Neural cell (in vitro differentiated cells): ENCODE measurements around the gene USP6NL. TPM values are rescaled to one million over a fixed set of nuclear protein-coding genes. Genes with fewer than 3 reads are reported as not detected.

Source experiments
- H2AFZ ChIP-seq: fragments of 200-600, 300-800 bp; sonication (generic), shearing (Covaris generic); 2 replicates; pipeline ENCODE4 v1.6.0; 2014; ENCODE audit warnings: low read depth, mild to moderate bottlenecking, antibody characterized with exemption, low read length, moderate library complexity
- H3F3A ChIP-seq: fragments of 200-600 bp; shearing (Covaris generic); 2 replicates; pipeline ENCODE4 v1.6.1; 2016; ENCODE audit warnings: mild to moderate bottlenecking, moderate library complexity, mixed read lengths, antibody characterized with exemption, low read length; ENCODE audit not compliant: insufficient read depth, poor library complexity, severe bottlenecking
- H3K27ac ChIP-seq: fragments of 200-600, 300-800 bp; sonication (generic), shearing (Covaris generic); 2 replicates; pipeline ENCODE4 v1.5.1; 2014; ENCODE audit warnings: mild to moderate bottlenecking, low read length, moderate library complexity
- H3K27me3 ChIP-seq: fragments of 300-800, 200-600 bp; sonication (generic), shearing (Covaris generic); 2 replicates; pipeline ENCODE4 v1.6.0; 2014; ENCODE audit warnings: mild to moderate bottlenecking, low read depth, low read length, moderate library complexity; ENCODE audit not compliant: insufficient read depth
- H3K36me3 ChIP-seq: fragments of 300-800, 200-600 bp; sonication (generic), shearing (Covaris generic); 2 replicates; pipeline ENCODE4 v1.5.1; 2014; ENCODE audit warnings: mild to moderate bottlenecking, antibody characterized with exemption, low read length, moderate library complexity; ENCODE audit not compliant: insufficient read depth
- H3K4me2 ChIP-seq: fragments of 300-800, 200-600 bp; sonication (generic), shearing (Covaris generic); 2 replicates; pipeline ENCODE4 v1.6.0; 2014; ENCODE audit warnings: mild to moderate bottlenecking, low read length
- H3K4me3 ChIP-seq: fragments of 300-800, 200-600 bp; sonication (generic), shearing (Covaris generic); 2 replicates; pipeline ENCODE4 v1.5.1; 2014; ENCODE audit warnings: mild to moderate bottlenecking, low read length, moderate library complexity
- H3K79me2 ChIP-seq: fragments of 200-600 bp; shearing (Covaris generic); replicated peaks from 2 replicates; pipeline ENCODE4 v1.6.0; 2014; ENCODE audit warnings: mild to moderate bottlenecking, low read length, moderate library complexity; ENCODE audit not compliant: insufficient read depth
- H3K9ac ChIP-seq: fragments of 300-800, 200-600 bp; sonication (generic), shearing (Covaris generic); 2 replicates; pipeline ENCODE4 v1.6.1; 2016; ENCODE audit warnings: mild to moderate bottlenecking, low read length, mixed read lengths
- H3K9me2 ChIP-seq: fragments of 200-600 bp; shearing (Covaris generic); 2 replicates; pipeline ENCODE4 v1.6.1; 2016; ENCODE audit warnings: mild to moderate bottlenecking, low read length, mixed read lengths; ENCODE audit not compliant: insufficient read depth
- H3K9me3 ChIP-seq: fragments of 200-600, 300-800 bp; sonication (generic), shearing (Covaris generic); 2 replicates; pipeline ENCODE4 v1.6.1; 2016; ENCODE audit warnings: mild to moderate bottlenecking, mixed run types, low read length, moderate library complexity, mixed read lengths
- H4K20me1 ChIP-seq: fragments of 200-600 bp; shearing (Covaris generic); 2 replicates; pipeline ENCODE4 v1.6.1; 2016; ENCODE audit warnings: mild to moderate bottlenecking, mixed run types; ENCODE audit not compliant: insufficient read depth
- EP300 ChIP-seq: fragments of 450-650 bp; conservative IDR thresholded peaks from 2 replicates; pipeline ENCODE4 v1.6.1; 2014; ENCODE audit warnings: antibody characterized with exemption, mild to moderate bottlenecking, moderate library complexity; ENCODE audit not compliant: poor library complexity, severe bottlenecking
- EZH2 ChIP-seq: fragments of 200-600, 300-800 bp; shearing (Covaris generic), sonication (generic); IDR thresholded peaks from 2 replicates; pipeline ENCODE4 v1.6.1; 2014; ENCODE audit warnings: antibody characterized with exemption, low read length, borderline replicate concordance, mild to moderate bottlenecking; ENCODE audit not compliant: insufficient read depth, poor library complexity, severe bottlenecking
- MXI1 ChIP-seq: fragments of 450-650 bp; conservative IDR thresholded peaks from 2 replicates; pipeline ENCODE4 v1.6.1; 2014; ENCODE audit warnings: antibody characterized with exemption, mild to moderate bottlenecking; ENCODE audit not compliant: poor library complexity, severe bottlenecking
- POLR2AphosphoS5 ChIP-seq: IDR thresholded peaks from 2 replicates; pipeline ENCODE4 v1.6.1; 2012
- RAD21 ChIP-seq: fragments of 450-650 bp; conservative IDR thresholded peaks from 2 replicates; pipeline ENCODE4 v1.6.1; 2014; ENCODE audit warnings: antibody characterized with exemption, mild to moderate bottlenecking, moderate library complexity
- SMC3 ChIP-seq: fragments of 450-650 bp; conservative IDR thresholded peaks from 2 replicates; pipeline ENCODE4 v1.6.1; 2014; ENCODE audit warnings: antibody characterized with exemption, mild to moderate bottlenecking, moderate library complexity; ENCODE audit not compliant: poor library complexity
- TAF1 ChIP-seq: IDR thresholded peaks from 2 replicates; pipeline ENCODE4 v1.6.1; 2012; ENCODE audit warnings: low read depth
- polyA plus RNA-seq: library from polyadenylated mRNA; depleted of rRNA; stranded (reverse); fragments of >200 nt; gene quantifications from 2 replicates; pipeline ENCODE4 v1.2.3, GENCODE V29; 2014
- TF ChIP-seq, protein P1 (sequence below): fragments of 450-650 bp; IDR thresholded peaks from 2 replicates; pipeline ENCODE4 v1.5.1; 2014; ENCODE audit warnings: antibody characterized with exemption, mild to moderate bottlenecking, moderate library complexity; ENCODE audit not compliant: poor library complexity, severe bottlenecking
- TF ChIP-seq, protein P2 (sequence below): IDR thresholded peaks from 2 replicates; pipeline ENCODE4 v1.6.1; 2012; ENCODE audit warnings: borderline replicate concordance

USP6NL gene
- polyA plus RNA-seq, 1 donor from 2014 or later = 39.9 TPM

GRCh38 chr10:11448545-11449244 is 162.8 kb downstream of the USP6NL start:
- H2AFZ ChIP-seq = no peak overlapping the region
- no peaks in the 10 kb centered on the region for H3K36me3 ChIP-seq
- no peaks in the 10 kb centered on the region for H3F3A ChIP-seq
- H3K27ac ChIP-seq = no peak overlapping the region
- H3K9me2 ChIP-seq = no peaks in the 10 kb centered on the region
- no peaks in the 10 kb centered on the region for H3K9me3 ChIP-seq
- H3K4me2 ChIP-seq = no peak overlapping the region
- no peaks in the 10 kb centered on the region for H3K27me3 ChIP-seq
- H4K20me1 ChIP-seq = no peaks in the 10 kb centered on the region
- H3K4me3 ChIP-seq = no peak overlapping the region
- no peak overlapping the region for H3K9ac ChIP-seq
- TF ChIP-seq RAD21 (no peak), SMC3 (no peak), POLR2AphosphoS5 (no peak), EP300 (no peak), EZH2 (no peak)
- TF ChIP-seq, protein P1, sequence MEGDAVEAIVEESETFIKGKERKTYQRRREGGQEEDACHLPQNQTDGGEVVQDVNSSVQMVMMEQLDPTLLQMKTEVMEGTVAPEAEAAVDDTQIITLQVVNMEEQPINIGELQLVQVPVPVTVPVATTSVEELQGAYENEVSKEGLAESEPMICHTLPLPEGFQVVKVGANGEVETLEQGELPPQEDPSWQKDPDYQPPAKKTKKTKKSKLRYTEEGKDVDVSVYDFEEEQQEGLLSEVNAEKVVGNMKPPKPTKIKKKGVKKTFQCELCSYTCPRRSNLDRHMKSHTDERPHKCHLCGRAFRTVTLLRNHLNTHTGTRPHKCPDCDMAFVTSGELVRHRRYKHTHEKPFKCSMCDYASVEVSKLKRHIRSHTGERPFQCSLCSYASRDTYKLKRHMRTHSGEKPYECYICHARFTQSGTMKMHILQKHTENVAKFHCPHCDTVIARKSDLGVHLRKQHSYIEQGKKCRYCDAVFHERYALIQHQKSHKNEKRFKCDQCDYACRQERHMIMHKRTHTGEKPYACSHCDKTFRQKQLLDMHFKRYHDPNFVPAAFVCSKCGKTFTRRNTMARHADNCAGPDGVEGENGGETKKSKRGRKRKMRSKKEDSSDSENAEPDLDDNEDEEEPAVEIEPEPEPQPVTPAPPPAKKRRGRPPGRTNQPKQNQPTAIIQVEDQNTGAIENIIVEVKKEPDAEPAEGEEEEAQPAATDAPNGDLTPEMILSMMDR = no peak
- H3K79me2 ChIP-seq = no peaks in the 10 kb centered on the region

GRCh38 chr10:11448190-11448544 is 163.3 kb downstream of the USP6NL start:
- Histone ChIP-seq H3F3A (no peaks in the 10 kb centered on the region), H3K9me2 (no peaks in the 10 kb centered on the region), H4K20me1 (no peaks in the 10 kb centered on the region), H3K4me2 (no peak overlapping the region), H3K27me3 (no peaks in the 10 kb centered on the region), H2AFZ (no peak overlapping the region), H3K4me3 (no peak overlapping the region), H3K36me3 (no peaks in the 10 kb centered on the region), H3K27ac (no peak overlapping the region), H3K79me2 (no peaks in the 10 kb centered on the region), H3K9me3 (no peaks in the 10 kb centered on the region), H3K9ac (no peak overlapping the region)
- TF ChIP-seq SMC3 (no peak), EZH2 (no peak), RAD21 (no peak), MXI1 (no peak), TAF1 (no peak), POLR2AphosphoS5 (no peak)
- TF ChIP-seq, protein P1 = no peak
- TF ChIP-seq, protein P2, sequence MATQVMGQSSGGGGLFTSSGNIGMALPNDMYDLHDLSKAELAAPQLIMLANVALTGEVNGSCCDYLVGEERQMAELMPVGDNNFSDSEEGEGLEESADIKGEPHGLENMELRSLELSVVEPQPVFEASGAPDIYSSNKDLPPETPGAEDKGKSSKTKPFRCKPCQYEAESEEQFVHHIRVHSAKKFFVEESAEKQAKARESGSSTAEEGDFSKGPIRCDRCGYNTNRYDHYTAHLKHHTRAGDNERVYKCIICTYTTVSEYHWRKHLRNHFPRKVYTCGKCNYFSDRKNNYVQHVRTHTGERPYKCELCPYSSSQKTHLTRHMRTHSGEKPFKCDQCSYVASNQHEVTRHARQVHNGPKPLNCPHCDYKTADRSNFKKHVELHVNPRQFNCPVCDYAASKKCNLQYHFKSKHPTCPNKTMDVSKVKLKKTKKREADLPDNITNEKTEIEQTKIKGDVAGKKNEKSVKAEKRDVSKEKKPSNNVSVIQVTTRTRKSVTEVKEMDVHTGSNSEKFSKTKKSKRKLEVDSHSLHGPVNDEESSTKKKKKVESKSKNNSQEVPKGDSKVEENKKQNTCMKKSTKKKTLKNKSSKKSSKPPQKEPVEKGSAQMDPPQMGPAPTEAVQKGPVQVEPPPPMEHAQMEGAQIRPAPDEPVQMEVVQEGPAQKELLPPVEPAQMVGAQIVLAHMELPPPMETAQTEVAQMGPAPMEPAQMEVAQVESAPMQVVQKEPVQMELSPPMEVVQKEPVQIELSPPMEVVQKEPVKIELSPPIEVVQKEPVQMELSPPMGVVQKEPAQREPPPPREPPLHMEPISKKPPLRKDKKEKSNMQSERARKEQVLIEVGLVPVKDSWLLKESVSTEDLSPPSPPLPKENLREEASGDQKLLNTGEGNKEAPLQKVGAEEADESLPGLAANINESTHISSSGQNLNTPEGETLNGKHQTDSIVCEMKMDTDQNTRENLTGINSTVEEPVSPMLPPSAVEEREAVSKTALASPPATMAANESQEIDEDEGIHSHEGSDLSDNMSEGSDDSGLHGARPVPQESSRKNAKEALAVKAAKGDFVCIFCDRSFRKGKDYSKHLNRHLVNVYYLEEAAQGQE = no peak
